ENCODE measurements around the gene ANLN. TPM values are rescaled to one million over a fixed set of nuclear protein-coding genes. Genes with fewer than 3 reads are reported as not detected.

ANLN gene, protein sequence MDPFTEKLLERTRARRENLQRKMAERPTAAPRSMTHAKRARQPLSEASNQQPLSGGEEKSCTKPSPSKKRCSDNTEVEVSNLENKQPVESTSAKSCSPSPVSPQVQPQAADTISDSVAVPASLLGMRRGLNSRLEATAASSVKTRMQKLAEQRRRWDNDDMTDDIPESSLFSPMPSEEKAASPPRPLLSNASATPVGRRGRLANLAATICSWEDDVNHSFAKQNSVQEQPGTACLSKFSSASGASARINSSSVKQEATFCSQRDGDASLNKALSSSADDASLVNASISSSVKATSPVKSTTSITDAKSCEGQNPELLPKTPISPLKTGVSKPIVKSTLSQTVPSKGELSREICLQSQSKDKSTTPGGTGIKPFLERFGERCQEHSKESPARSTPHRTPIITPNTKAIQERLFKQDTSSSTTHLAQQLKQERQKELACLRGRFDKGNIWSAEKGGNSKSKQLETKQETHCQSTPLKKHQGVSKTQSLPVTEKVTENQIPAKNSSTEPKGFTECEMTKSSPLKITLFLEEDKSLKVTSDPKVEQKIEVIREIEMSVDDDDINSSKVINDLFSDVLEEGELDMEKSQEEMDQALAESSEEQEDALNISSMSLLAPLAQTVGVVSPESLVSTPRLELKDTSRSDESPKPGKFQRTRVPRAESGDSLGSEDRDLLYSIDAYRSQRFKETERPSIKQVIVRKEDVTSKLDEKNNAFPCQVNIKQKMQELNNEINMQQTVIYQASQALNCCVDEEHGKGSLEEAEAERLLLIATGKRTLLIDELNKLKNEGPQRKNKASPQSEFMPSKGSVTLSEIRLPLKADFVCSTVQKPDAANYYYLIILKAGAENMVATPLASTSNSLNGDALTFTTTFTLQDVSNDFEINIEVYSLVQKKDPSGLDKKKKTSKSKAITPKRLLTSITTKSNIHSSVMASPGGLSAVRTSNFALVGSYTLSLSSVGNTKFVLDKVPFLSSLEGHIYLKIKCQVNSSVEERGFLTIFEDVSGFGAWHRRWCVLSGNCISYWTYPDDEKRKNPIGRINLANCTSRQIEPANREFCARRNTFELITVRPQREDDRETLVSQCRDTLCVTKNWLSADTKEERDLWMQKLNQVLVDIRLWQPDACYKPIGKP
- total RNA-seq = 10 to 100 TPM; 62.4 to 64.8 TPM

DNA sequence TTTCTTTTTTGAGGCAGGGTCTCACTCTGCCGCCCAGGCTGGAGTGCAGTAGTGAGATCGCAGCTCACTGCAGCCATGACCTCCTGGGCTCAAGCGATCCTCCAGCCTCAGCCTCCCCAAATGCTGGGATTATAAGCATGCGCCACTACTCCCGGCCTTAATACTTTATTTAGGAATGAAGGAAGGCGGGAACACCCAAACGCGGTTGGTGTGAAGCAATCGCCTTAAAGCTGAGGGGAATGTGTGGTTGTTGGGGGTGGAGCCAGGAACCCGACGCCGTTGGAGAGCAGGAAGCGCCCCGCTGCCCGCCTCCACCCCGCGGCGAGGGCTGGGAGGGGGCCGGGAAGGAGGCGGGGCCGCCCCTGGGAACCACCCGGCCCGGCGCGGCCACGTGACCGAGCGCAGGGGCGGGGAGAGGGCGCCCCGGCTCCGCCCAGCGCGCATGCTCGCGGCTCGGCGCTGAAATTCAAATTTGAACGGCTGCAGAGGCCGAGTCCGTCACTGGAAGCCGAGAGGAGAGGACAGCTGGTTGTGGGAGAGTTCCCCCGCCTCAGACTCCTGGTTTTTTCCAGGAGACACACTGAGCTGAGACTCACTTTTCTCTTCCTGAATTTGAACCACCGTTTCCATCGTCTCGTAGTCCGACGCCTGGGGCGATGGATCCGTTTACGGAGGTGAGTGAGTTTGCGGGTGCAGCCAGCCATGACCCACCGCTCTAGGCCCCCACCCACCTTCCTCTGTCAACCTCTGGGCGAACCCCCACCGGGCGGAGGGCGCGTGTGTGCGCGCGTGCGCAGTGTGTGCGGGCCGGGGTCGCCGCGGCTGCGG, at the start of gene ANLN:
Gene ANLN (plus strand): TSS at position 492 of the 828 bp plus-strand sequence. CDS start 165 bp downstream, at position 657.
- H3K27me3 Mint-ChIP-seq (ENCODE audit: low read depth) = peaks cover 10% of the 10 kb centered on the region
- intact Hi-C loops (cut with micrococcal nuclease) = loop anchor here (1.0 to 5.0 kb wide), 11 partner anchors 22 to 1793 kb away; partner anchors contain the start of genes EEPD1 and SEPTIN7

DNA sequence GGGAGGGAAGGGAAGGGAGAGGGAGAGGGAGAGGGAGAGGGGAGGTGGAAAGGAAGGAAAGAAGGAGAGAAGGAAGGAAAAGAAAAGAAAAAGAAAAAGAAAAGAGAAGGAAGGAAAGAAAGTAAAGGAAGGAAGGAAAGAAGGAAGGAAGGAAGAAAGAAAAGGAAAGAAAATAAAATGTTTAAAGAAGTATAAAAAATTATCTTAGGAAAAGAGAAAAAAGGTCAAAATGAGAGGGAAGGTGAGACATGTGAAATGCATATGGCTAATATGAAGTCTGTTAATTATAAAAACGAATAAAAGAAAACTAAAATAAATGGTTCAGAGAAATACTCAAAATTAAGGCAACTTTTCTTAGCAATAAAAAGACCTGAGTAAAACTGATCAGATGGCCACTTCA, 46.1 kb upstream of the ANLN start:
- CTCF ChIA-PET = no interaction called here
- Mint-ChIP-seq H3K9me3 (no peaks in the 10 kb centered on the region), H3K4me1 (ENCODE audit: low read depth) (no peaks in the 10 kb centered on the region), H3K4me3 (no peak overlapping the region), H3K27me3 (ENCODE audit: low read depth) (peaks cover 2% of the 10 kb centered on the region), H3K27ac (no peak overlapping the region), H3K36me3 (ENCODE audit: low read depth) (no peaks in the 10 kb centered on the region)
- no peak for DNase-seq
- intact Hi-C loops (cut with micrococcal nuclease) = no loop called here

More for the DNA sequence above, at the start of gene ANLN:
- Mint-ChIP-seq H3K4me1 (ENCODE audit: low read depth) (peaks cover 21% of the 10 kb centered on the region), H3K4me3 (peak within 1 kb of the TSS; percentile 87), H3K36me3 (ENCODE audit: low read depth) (peaks cover 8% of the 10 kb centered on the region), H3K27ac (peak within 1 kb of the TSS; percentile 86), H3K9me3 (no peaks in the 10 kb centered on the region)
- peak; percentile 85 for DNase-seq
- CTCF ChIA-PET = interaction anchor here (0.7 to 2.7 kb wide), 2 partner anchors 23 to 567 kb away, joined by 3 to 10 read pairs; a partner anchor contains a TSS

DNA sequence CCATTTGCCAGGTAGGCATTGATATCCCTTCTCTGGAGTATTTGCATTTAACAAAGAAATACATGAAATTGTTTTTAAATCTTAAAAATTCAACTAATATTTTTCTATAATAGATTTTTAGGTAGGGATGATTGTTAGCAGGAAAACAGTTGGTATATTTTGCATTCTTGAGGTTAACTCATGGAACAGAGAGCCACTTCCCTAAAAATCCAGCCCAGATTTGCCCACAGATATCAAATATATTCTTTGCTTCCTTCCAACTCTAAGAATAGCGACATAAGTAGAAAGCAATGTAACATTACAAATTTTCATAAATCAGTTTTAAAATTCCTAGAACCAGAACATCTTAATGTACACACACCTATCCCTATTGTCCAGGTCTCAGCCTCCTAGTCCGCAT, 45.0 kb upstream of the ANLN start:
- CTCF ChIA-PET = no interaction called here
- Mint-ChIP-seq H3K4me1 (ENCODE audit: low read depth) (no peaks in the 10 kb centered on the region), H3K36me3 (ENCODE audit: low read depth) (no peaks in the 10 kb centered on the region), H3K27ac (no peak overlapping the region), H3K4me3 (no peak overlapping the region), H3K9me3 (no peaks in the 10 kb centered on the region), H3K27me3 (ENCODE audit: low read depth) (peaks cover 2% of the 10 kb centered on the region)
- intact Hi-C loops (cut with micrococcal nuclease) = no loop called here
- no peak for DNase-seq

DNA sequence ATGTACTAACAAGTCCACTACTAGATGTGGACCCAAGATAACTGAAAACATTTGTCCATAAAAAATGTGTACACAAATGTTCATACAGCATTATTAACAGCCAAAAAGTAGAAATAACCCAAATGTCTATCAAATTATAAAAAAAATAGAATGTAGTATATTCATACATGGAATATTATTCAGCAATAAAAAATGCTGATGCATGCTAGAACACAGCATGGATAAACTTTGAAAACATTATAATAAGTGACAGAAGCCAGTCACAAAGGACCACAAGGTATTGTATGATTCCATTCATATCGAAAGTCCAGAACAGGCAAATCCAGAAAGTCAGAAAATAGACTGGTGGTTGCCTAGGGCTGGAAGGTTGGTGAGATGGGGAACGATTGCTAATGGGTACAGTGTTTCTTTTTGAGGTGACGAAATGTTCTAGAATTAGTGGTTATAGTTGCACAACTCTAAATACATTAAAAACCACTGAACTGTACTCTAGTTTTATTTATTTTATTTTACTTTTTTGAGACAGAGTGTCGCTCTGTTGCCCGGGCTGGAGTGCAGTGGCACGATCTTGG, 43.3 kb upstream of the ANLN start:
- no peaks in the 10 kb centered on the region for H3K9me3 Mint-ChIP-seq
- no peak overlapping the region for H3K27ac Mint-ChIP-seq
- no peaks in the 10 kb centered on the region for H3K4me1 Mint-ChIP-seq (ENCODE audit: low read depth)
- no peak overlapping the region for H3K4me3 Mint-ChIP-seq
- H3K36me3 Mint-ChIP-seq (ENCODE audit: low read depth) = no peaks in the 10 kb centered on the region
- DNase-seq = no peak
- intact Hi-C loops (cut with micrococcal nuclease) = no loop called here
- CTCF ChIA-PET = no interaction called here
- H3K27me3 Mint-ChIP-seq (ENCODE audit: low read depth) = no peaks in the 10 kb centered on the region

DNA sequence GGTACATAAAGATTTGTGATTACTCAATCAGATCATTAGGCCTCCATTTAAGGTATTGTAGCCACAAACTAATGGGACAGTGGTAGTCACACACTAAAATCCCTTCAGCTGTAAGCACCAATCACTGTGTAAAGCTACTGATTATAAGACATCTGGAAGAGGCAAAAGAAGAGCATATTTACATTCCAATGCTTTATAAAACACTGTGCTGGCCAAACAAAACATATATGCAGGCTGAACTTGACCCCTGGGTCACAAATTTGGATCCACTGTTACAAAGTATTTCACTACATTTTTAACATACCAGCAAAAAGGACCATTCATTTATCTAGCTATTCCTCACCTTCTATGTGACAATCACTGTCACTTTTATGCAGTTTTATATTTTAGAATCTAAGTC, 41.4 kb upstream of the ANLN start:
- no peaks in the 10 kb centered on the region for H3K9me3 Mint-ChIP-seq
- no peaks in the 10 kb centered on the region for H3K27me3 Mint-ChIP-seq (ENCODE audit: low read depth)
- intact Hi-C loops (cut with micrococcal nuclease) = no loop called here
- CTCF ChIA-PET = interaction anchor here (1.4 kb wide), 1 partner anchor 29 kb away, joined by 8 read pairs; no protein-coding TSS in a partner anchor
- H3K4me3 Mint-ChIP-seq = no peak overlapping the region
- no peaks in the 10 kb centered on the region for H3K4me1 Mint-ChIP-seq (ENCODE audit: low read depth)
- no peak overlapping the region for H3K27ac Mint-ChIP-seq
- no peaks in the 10 kb centered on the region for H3K36me3 Mint-ChIP-seq (ENCODE audit: low read depth)
- no peak for DNase-seq

DNA sequence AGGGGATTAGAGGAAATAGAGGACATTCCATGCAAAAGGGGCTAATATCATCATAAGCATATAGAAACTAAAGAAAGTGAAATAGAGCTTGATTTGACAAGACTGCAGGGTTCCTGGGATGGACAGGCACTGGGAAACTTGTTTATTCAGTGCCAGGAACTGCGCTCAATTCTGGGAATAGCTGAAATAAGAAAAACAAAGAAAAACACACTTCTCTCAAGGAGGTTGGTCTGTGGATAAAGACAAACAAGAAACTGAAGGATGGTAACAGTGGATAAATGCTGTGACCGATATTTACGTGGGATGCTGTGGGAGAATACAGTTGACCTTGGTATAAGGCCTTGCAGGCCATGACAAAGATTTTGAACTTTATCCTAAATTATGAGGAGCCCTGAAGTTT, 40.9 kb upstream of the ANLN start:
- no peak overlapping the region for H3K27ac Mint-ChIP-seq
- CTCF ChIA-PET = interaction anchor here (1.4 kb wide), 1 partner anchor 30 kb away, joined by 8 read pairs; no protein-coding TSS in a partner anchor
- H3K4me3 Mint-ChIP-seq = no peak overlapping the region
- H3K4me1 Mint-ChIP-seq (ENCODE audit: low read depth) = no peaks in the 10 kb centered on the region
- intact Hi-C loops (cut with micrococcal nuclease) = no loop called here
- H3K36me3 Mint-ChIP-seq (ENCODE audit: low read depth) = no peaks in the 10 kb centered on the region
- DNase-seq = no peak
- no peaks in the 10 kb centered on the region for H3K9me3 Mint-ChIP-seq
- H3K27me3 Mint-ChIP-seq (ENCODE audit: low read depth) = no peaks in the 10 kb centered on the region

DNA sequence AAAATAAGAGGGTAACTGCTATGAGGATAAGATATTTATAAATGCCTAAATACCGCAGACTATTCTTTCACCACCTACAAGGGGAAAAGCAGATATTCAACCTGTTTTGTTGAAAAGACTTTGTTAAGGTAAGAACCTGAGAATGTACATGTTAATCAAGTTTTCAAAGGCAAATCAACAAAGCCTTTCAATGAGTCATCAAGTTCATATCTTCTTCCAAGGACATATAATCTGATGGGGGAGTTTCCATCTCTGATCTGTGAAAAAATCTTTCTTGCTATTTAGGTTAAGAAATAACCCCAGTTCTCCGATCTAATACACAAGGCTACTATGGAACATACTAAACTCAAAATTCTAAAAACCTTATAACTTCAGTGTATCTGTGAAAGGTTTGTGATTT, 40.0 kb upstream of the ANLN start:
- Mint-ChIP-seq H3K9me3 (no peaks in the 10 kb centered on the region), H3K4me3 (no peak overlapping the region), H3K27me3 (ENCODE audit: low read depth) (no peaks in the 10 kb centered on the region), H3K4me1 (ENCODE audit: low read depth) (no peaks in the 10 kb centered on the region), H3K27ac (no peak overlapping the region), H3K36me3 (ENCODE audit: low read depth) (no peaks in the 10 kb centered on the region)
- CTCF ChIA-PET = no interaction called here
- intact Hi-C loops (cut with micrococcal nuclease) = no loop called here
- no peak for DNase-seq

DNA sequence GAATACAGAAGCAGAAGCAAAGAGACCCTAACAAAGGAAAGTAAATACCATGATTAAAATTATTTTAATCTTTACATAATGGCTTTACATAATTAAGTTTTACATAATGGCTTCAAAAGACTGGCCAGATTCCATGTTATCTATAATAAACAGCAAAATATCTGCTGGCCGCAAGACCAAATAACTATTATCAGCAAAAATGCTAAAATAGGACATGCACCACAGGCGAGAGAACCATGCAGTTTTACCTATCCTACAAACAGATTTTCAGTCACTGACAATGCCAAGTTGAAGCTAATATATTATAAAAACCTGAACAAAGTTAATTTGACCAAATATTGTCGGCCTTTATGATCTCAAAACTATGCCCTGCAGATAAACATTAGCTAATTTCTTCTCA, 34.2 kb upstream of the ANLN start:
- Mint-ChIP-seq H3K27ac (no peak overlapping the region), H3K9me3 (no peaks in the 10 kb centered on the region), H3K4me1 (ENCODE audit: low read depth) (no peaks in the 10 kb centered on the region), H3K36me3 (ENCODE audit: low read depth) (no peaks in the 10 kb centered on the region), H3K27me3 (ENCODE audit: low read depth) (no peaks in the 10 kb centered on the region), H3K4me3 (no peak overlapping the region)
- CTCF ChIA-PET = interaction anchor here (0.9 to 1.7 kb wide), 3 partner anchors 18 to 826 kb away, joined by 3 to 4 read pairs (median 3); no protein-coding TSS in a partner anchor
- DNase-seq = no peak
- intact Hi-C loops (cut with micrococcal nuclease) = no loop called here

DNA sequence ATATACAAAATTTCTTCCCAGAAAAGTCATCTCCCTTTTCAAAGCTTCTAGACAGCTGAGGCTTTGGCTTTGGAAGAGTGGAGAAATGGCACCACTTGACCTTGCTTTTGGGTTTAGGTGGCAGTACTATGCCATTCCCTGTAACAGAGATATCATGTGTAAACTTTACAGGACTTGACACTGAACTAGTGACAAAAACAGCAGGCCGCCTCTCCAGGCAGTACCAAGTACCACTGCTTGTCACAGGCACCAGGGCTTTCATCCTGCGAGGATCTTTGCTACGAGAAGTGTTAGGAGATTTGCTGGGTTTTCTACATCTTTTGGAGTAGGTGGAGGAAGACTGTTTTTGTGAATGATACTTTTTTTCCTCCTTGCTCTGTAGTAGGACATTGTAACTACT, 32.6 kb upstream of the ANLN start:
- intact Hi-C loops (cut with micrococcal nuclease) = no loop called here
- no peaks in the 10 kb centered on the region for H3K27me3 Mint-ChIP-seq (ENCODE audit: low read depth)
- H3K4me3 Mint-ChIP-seq = no peak overlapping the region
- no peak for DNase-seq
- no peaks in the 10 kb centered on the region for H3K4me1 Mint-ChIP-seq (ENCODE audit: low read depth)
- CTCF ChIA-PET = no interaction called here
- no peaks in the 10 kb centered on the region for H3K9me3 Mint-ChIP-seq
- no peaks in the 10 kb centered on the region for H3K36me3 Mint-ChIP-seq (ENCODE audit: low read depth)
- no peak overlapping the region for H3K27ac Mint-ChIP-seq

DNA sequence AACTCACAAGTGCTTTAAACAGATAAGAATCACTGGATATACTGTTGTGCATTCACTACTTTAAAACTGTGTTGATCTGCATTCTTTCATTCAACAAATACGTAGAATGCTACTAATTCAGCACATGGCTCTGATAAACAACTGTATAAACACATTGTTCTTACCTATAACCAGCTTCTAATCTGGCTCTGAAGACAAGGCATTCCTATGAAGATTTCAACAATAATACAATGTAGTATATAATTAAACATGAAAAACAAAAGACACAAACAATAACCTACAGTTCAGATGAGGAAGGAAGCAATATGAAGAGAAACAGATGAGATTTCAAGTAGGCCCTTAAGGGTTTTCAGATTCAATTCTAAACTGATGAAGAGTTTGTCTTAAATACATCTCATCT, 31.1 kb upstream of the ANLN start:
- no peak for DNase-seq
- Mint-ChIP-seq H3K9me3 (no peaks in the 10 kb centered on the region), H3K27ac (no peak overlapping the region), H3K4me1 (ENCODE audit: low read depth) (no peaks in the 10 kb centered on the region), H3K4me3 (no peak overlapping the region), H3K27me3 (ENCODE audit: low read depth) (no peaks in the 10 kb centered on the region), H3K36me3 (ENCODE audit: low read depth) (no peaks in the 10 kb centered on the region)
- CTCF ChIA-PET = interaction anchor here (0.7 to 0.9 kb wide), 3 partner anchors 8 to 19 kb away, joined by 3 to 6 read pairs (median 3); a partner anchor contains a TSS
- intact Hi-C loops (cut with micrococcal nuclease) = no loop called here

DNA sequence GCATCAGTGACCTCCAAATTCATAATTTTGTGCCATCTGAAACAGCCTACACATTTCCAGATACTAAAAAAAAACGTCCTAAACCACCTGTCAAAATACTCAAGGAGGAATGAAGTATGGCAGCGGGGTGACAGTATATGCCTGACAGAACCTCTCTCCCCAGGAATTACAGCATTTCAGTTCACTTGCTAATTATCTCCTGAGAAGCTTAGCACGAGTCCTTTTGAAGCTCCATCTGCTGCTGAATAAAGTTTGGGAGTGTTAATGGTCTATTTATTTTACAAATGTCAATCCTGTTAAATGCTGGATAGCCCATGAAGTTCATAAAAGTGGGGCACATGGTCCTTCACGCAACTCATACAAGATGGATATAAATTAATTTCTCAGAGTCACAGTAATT, 29.4 kb upstream of the ANLN start:
- intact Hi-C loops (cut with micrococcal nuclease) = no loop called here
- no peak overlapping the region for H3K4me3 Mint-ChIP-seq
- H3K4me1 Mint-ChIP-seq (ENCODE audit: low read depth) = no peaks in the 10 kb centered on the region
- DNase-seq = no peak
- CTCF ChIA-PET = no interaction called here
- no peaks in the 10 kb centered on the region for H3K36me3 Mint-ChIP-seq (ENCODE audit: low read depth)
- H3K27ac Mint-ChIP-seq = no peak overlapping the region
- H3K9me3 Mint-ChIP-seq = no peaks in the 10 kb centered on the region
- H3K27me3 Mint-ChIP-seq (ENCODE audit: low read depth) = no peaks in the 10 kb centered on the region
